HG03045 (cell line): ENCODE data around the gene ZNF768.
A peak's percentile ranks its signal among the peaks of the same experiment; 100 is the strongest.

Source experiments
- ATAC-seq: cut with Tn5 transposase; IDR thresholded peaks from one replicate; pipeline ENCODE4 v1.9.1; 2021; ENCODE audit warnings: mild to moderate bottlenecking, moderate library complexity; ENCODE audit not compliant: unreplicated experiment

Gene ZNF768

GRCh38 chr16:30526137-30526822 lies at the start of gene ZNF768:
Gene ZNF768 (minus strand): TSS chr16:30526566. CDS start chr16:30526413, 153 bp downstream.
- no peak for ATAC-seq

DNA sequence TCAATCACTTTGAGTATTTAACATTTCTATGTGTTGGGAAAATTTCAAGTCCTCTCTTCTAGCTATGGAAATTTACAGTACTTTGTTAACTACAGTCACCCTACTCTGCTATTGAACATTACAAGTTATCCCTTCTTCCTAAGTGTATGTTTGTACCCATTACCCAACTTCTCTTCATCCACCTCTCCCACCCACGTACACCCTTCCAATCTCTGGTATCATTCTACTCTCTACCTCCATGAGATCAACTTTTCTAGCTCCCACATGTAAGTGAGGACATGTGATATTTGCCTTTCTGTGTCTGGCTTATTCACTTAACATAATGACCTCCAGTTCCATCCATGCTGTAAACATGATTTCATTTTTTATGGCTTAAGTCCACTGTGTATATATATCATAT lies 48.3 kb upstream of the ZNF768 start:
- no peak for ATAC-seq

- ATAC-seq = peak; percentile 84
Observed at GRCh38 chr16:30571445-30572322, 45.3 kb upstream of the ZNF768 start, which contains the start of gene ZNF688. Gene ZNF688 (minus strand): TSS chr16:30571714. CDS start chr16:30571629, 85 bp downstream.

GRCh38 chr16:30570636-30571444 lies 44.5 kb upstream of the ZNF768 start:
- peak; percentile 1 for ATAC-seq

- ATAC-seq = no peak
Observed at GRCh38 chr16:30569746-30570635, 43.6 kb upstream of the ZNF768 start.

- no peak for ATAC-seq
Observed at GRCh38 chr16:30569281-30569680, 42.9 kb upstream of the ZNF768 start.

- ATAC-seq = no peak
Observed at GRCh38 chr16:30567991-30568638, 41.7 kb upstream of the ZNF768 start.

DNA sequence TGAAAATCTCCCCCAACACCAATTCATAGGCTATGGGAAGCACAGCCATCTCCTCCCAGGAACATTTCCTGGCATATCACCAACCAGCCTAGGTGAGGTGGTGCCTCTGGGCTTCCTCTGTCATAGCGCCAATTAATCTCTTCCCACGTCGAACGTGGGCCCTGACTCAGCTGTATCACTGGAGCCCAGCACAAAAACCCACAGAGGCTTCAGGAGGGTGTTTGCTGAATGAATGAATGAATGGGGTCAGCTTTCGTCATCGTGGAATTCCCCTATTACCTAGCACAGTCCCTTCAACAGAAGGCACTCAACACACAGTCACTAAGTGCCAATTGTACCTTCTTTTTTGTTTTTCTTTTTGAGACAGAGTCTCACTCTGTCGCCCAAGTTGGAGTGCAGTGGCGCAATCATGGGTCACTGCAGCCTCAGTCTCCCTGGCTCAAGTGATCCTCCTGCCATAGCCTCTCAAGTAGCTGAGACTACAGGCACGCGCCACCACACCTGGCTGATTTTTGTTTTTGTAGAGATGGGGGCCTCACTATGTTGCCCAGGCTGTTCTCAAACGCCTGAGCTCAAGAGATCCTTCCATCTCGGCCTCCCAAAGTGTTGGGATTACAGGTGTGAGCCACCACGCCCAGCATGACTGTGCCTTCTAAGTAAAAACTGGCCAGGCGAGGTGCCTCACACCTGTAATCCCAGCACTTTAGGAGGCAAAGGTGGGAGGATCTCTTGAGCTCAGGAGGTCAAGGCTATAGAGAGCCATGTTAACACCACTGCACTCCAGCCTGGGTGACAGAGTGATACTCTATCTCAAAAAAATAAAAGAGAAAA lies 41.0 kb upstream of the ZNF768 start:
- ATAC-seq = no peak

- no peak for ATAC-seq
Observed at GRCh38 chr16:30566531-30566930, 40.2 kb upstream of the ZNF768 start.

DNA sequence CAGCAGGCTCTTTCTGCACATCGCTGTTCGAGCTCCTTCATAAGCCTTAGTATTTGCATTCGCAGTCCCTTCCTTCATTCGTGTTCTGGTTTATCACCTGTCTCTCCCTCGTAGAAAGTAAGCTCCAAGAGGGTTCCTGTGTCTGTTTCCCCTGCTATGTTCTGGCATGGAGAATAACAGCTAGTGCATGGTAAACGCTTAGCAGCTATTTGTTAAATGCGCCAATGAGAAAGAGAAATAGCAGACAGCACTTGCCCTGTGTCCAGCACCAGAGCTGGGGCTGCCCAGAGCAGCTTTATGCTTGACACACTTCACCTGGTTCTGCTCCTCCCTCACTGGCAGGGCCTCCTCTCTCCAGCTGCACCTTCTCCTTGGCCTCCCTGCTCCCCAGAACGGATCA lies 39.6 kb upstream of the ZNF768 start:
- ATAC-seq = no peak

DNA sequence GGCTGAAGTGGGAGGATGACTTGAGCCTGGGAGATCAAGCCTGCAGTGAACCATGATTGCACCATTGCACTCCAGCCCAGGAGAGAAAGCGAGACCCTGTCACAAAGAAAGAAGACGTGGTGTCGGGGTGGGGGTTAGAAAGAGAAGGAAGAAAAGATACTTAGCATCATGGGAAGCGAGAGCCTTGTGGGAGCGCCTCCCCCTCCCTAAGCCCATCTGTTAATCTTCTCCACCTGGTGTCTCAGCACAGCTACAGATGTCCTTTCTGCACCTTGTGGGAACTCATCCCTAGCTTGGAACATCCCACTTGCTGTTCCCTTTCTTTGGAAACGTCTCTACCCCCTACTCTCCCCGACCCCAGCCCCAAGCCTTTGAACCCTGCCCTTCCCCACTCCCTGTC lies 39.2 kb upstream of the ZNF768 start:
- ATAC-seq = no peak

DNA sequence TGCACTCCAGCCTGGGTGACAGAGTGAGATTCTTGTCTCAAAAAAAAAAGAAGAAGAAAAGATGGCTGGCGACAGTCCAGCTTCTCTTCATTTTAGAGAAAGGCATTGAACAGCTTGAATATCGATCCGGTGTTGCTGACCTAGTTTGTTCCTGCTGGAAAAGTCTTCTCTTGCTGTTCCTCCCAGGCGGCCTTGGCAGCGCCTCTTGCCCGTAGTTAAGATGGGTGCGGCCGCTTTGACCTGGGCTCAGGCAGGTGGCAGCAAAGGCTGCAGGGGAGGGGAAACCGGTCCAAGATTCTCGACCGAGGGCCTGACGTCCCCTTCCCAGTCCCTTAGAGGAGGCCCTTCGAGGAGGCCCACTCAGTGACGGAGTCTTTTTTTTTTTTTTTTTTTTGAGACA lies 35.7 kb upstream of the ZNF768 start:
- ATAC-seq = no peak

DNA sequence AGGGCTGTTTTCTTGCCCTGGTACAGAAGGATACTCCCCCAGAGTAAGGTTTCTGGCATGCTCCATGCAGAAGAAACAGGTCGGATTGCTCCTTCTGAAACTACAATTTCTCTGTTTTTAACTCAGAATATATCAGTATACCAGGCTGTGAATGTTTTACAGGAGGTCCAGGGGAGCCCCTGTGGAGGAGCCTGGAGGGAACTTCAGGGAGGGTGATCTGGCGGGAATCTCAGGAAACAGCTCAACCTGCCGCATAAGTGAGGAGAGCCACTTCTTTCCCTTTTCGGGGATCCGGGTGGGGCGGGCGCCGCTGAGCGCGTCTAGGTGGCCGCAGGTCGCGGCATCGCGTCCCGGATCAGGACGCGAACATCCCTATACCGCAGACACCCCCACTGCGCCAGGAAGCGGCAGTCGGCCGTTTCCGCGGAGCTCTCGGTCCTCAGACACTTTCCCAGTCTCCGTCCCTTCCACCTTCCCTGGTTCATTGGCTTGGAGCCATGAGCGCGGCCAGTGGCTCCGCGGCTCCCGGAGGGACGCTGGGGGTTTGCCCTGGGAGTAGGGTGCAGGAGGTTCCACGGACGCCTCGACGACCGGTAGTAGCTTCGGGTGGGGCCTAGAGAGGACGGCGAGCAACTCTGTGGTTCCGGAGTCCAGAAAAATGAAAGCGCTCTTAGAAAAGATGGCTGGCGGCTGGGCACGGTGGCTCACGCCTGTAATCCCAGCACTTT lies 34.9 kb upstream of the ZNF768 start:
- ATAC-seq = no peak

- no peak for ATAC-seq
Observed at GRCh38 chr16:30559690-30560089, 33.3 kb upstream of the ZNF768 start.

DNA sequence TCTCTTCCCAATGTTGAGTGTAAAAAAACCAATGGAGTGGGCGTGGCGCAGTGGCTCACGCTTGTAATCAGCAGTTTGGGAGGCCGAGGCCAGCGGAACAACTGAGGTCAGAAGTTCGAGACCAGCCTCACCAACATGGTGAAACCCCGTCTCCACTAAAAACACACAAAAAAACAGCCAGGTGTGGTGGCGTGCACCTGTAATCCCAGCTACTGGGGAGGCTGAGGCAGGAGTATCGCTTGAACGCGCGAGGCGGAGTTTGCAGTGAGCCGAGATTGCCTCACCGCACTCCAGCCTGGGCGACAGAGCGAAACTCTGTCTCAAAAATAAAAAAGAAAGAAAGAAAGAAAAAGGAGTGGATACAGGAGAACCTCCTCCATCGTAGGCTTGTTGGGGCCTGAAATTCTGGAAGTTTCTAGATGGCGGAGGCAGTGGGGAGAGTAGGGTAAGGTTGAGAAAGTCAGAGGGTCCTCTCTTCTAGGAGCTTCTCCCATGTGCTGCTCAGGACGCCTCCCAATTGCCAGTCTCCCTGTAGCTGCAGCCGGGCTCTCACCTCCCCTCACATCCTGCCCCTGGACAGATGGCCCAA lies 32.5 kb upstream of the ZNF768 start:
- ATAC-seq = no peak

DNA sequence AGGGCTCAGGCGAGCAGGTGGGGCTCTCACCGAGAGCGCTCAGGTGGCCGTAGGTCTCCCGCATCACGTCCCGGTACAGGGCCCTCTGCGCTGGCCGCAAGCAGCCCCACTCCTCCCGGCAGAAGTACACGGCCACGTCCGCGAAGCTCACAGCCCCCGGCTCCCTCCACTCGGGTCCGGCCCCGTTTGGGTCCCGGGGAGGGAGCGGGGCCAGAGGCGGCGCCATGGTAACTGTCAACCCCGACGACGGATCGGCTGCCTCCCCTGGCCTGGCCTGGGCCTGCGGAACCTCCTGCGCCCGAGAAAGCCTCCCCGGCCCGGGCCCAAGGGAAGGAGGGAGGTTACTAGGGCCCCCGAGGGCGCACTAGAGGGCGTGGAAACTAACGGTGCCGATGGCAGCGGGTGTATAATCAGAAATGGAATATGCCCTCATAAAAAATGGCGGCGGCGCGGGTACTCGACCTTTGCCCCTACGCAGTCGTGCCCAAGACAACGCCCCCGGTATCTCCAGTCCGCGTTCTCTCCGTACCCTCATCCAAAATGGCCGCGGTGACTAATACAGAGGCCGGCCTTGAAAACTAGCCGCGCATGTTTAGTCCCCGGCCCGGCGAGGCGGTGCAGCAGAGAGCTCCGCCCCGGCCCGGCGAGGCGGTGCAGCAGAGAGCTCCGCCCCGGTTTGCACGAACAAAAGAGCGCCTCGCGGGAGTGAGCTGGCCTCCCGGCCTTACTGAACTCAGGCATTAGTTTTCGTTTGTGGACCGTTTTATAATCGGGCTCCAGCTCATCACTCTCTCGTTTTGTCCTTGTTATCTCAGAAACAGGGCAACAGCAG lies 31.8 kb upstream of the ZNF768 start, which contains the start of gene ZNF764:
Gene ZNF764, minus strand, starts transcription at position 418 of the 832 bp plus-strand sequence. Its CDS starts 192 bp downstream, at position 226.
- peak; percentile 80 for ATAC-seq

- peak; percentile 6 for ATAC-seq
Observed at GRCh38 chr16:30557707-30557956, 31.3 kb upstream of the ZNF768 start.
